ENCODE data around the gene COX14.
A peak's percentile ranks its signal among the peaks of the same experiment; 100 is the strongest.

COX14 gene

GRCh38 chr12:50070314-50071060 lies 41.5 kb upstream of the COX14 start:
- FAIRE-seq (no peak), DNase-seq (ENCODE audit: insufficient read length, low spot score) (no peak)
- TF ChIP-seq, protein P1, sequence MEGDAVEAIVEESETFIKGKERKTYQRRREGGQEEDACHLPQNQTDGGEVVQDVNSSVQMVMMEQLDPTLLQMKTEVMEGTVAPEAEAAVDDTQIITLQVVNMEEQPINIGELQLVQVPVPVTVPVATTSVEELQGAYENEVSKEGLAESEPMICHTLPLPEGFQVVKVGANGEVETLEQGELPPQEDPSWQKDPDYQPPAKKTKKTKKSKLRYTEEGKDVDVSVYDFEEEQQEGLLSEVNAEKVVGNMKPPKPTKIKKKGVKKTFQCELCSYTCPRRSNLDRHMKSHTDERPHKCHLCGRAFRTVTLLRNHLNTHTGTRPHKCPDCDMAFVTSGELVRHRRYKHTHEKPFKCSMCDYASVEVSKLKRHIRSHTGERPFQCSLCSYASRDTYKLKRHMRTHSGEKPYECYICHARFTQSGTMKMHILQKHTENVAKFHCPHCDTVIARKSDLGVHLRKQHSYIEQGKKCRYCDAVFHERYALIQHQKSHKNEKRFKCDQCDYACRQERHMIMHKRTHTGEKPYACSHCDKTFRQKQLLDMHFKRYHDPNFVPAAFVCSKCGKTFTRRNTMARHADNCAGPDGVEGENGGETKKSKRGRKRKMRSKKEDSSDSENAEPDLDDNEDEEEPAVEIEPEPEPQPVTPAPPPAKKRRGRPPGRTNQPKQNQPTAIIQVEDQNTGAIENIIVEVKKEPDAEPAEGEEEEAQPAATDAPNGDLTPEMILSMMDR (IDR thresholded peaks at IDR 0.05; ENCODE audit: insufficient read depth, missing control alignments), result peak; percentile 96

DNA sequence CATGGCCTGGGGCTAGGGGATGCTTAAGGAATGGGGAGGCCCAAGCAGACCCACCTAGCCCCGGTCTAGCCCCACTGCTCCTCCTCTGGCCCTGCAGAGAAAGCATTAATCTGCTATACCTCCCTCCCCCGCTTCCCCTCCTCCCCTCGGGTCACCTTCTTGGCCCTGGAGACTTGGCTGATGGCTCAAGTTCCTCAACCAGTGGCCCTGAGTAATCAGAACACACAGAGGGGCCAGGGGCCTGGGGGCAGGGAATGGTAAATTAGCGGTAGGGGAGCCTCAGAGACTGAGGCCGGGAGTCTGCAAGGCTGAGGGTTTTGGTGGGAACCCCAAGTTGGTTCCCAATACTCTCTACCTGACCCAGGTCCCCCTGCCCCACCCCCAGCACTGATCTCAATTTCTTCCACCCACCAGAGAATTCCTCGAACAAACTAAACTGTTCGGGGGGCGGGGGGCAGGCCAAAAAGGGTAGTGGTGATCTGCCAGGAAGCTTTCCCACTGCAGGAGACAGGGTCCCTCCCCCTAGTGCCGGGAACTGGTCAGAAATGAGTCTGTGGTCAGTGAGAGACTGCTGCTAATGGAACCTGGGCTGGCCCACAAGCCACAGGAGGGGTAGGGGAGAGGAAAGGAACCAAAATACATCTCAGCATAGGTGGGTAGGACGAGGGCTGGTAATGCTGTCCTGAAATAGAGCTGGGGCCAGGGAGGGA lies 39.7 kb upstream of the COX14 start:
- TF ChIP-seq, protein P1 (IDR thresholded peaks at IDR 0.05; ENCODE audit: insufficient read depth, missing control alignments), result no peak
- FAIRE-seq (no peak), DNase-seq (ENCODE audit: insufficient read length, low spot score) (no peak)

GRCh38 chr12:50073206-50073605 lies 38.8 kb upstream of the COX14 start:
- no peak for DNase-seq (ENCODE audit: insufficient read length, low spot score)
- FAIRE-seq, result no peak
- TF ChIP-seq, protein P1 (IDR thresholded peaks at IDR 0.05; ENCODE audit: insufficient read depth, missing control alignments), result no peak

GRCh38 chr12:50073712-50074111 lies 38.3 kb upstream of the COX14 start:
- FAIRE-seq (no peak), DNase-seq (ENCODE audit: insufficient read length, low spot score) (no peak)
- TF ChIP-seq, protein P1 (IDR thresholded peaks at IDR 0.05; ENCODE audit: insufficient read depth, missing control alignments), result no peak

DNA sequence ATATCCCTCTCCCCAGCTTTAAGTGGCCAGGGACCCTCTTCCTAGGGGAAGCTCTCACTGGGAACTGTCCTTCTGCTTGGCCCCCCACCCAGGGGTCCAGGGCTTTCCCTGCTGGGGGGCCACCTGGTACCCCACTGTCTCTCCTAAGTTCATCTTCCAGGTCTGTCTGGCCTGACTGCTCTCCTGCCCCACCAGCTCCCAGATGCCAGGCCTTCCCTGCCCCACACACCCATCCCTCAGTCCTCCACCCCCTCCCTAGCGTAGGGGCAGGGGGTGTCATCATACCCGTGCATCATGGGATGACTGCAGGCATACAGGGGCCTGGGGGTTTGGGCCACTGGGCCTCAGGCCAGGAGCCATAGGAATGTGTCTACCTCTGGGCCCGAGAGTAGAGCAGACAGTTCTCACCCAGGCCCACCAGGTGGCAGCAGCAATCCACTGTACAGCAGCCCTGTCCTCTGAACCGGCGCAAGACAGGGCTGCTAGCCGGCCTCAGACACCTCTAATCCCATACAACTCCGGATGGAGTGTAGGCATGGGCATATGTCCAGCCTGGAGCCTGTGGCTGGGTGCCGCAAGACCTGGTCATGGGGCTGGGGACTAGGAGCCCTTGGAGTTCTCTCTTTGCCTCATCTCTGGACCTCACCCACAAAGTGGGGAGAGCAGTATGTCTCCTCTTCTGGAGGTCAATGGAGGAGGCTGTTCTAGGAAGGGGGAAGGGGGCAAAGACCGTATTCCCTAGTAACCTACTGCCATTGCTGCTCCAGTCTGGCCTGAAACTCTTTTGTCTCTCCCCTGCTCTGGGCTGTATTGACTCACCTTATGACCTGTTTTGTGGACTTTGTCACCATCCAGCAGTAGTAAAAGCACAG lies 36.9 kb upstream of the COX14 start:
- TF ChIP-seq, protein P1 (IDR thresholded peaks at IDR 0.05; ENCODE audit: insufficient read depth, missing control alignments), result peak; percentile 87
- DNase-seq (ENCODE audit: insufficient read length, low spot score) (peak; percentile 60), FAIRE-seq (no peak)

DNA sequence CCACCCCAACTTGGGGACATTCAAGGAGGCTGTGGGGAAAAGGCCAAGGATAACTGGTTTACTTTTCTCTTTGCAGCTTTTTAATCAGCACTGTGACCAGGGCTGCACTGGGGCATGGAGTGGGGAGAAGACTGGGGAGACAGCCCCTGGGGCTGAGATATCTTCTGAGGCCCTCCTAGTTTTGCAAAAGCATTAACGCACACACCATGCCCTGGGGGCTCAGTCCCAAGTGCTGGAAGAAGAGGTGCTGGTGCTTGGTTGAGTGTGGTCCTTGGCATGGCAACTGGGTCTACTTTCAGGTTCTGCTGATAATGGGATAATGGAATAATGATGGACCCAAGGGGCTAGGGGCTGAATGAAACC lies 36.2 kb upstream of the COX14 start:
- TF ChIP-seq, protein P1 (IDR thresholded peaks at IDR 0.05; ENCODE audit: insufficient read depth, missing control alignments), result no peak
- no peak for FAIRE-seq
- DNase-seq (ENCODE audit: insufficient read length, low spot score), result no peak
